Vagina (tissue), 2 donors: ENCODE results near the gene SMAD6. TPM values are rescaled to one million over a fixed set of nuclear protein-coding genes. Genes with fewer than 3 reads are reported as not detected.

Experiments used
- DNase-seq, 2 donors: peaks; one replicate each; pipeline ENCODE4 v3.0.0-alpha.2; 2017; ENCODE audit errors: extremely low spot score in 2 of 2
- H3K27ac ChIP-seq: fragments of 200-600 bp; sonication (generic); one replicate; pipeline ENCODE4 v1.5.1; 2019
- H3K27me3 ChIP-seq: fragments of 200-600 bp; sonication (generic); one replicate; pipeline ENCODE4 v1.5.1; 2019
- H3K36me3 ChIP-seq, 2 donors: fragments of 200-600 bp; sonication (generic); one replicate each; pipeline ENCODE4 v1.5.1; 2017 to 2019
- H3K4me1 ChIP-seq: fragments of 200-600 bp; sonication (generic); one replicate; pipeline ENCODE4 v1.5.1; 2019
- H3K4me3 ChIP-seq, 2 donors: fragments of 200-600 bp; sonication (generic); 1 replicate in 1 of 2; 2 replicates in 1 of 2; pipeline ENCODE4 v1.5.1; 2016 to 2019
- H3K9me3 ChIP-seq: fragments of 200-600 bp; sonication (generic); one replicate; pipeline ENCODE4 v1.5.1; 2019
- POLR2A ChIP-seq, 2 donors: fragments of 450-650 bp; IDR thresholded peaks; one replicate each; pipeline ENCODE4 v1.6.1; 2017; ENCODE audit warnings: antibody characterized with exemption in 2 of 2, mild to moderate bottlenecking in 2 of 2, moderate library complexity in 2 of 2
- POLR2AphosphoS5 ChIP-seq, 2 donors: sonication (generic); formaldehyde crosslinking; IDR thresholded peaks; one replicate each; pipeline ENCODE4 v1.9.0; 2017; ENCODE audit warnings: antibody characterized with exemption in 2 of 2, mild to moderate bottlenecking in 2 of 2, low read depth in 1 of 2; ENCODE audit not compliant: insufficient read depth in 1 of 2
- intact Hi-C: fragments of 100-400 bp; cut with DNase I; formaldehyde crosslinking; loops from one replicate; pipeline ENCODE4 v1.15.1; 2023
- total RNA-seq: library from RNA; depleted of rRNA; stranded (reverse); fragments of >200 nt; gene quantifications from one replicate; pipeline ENCODE4 v1.2.3, GENCODE V29; 2016
- TF ChIP-seq, protein P1 (sequence below), 3 experiments: fragments of 450-650 bp in 2 of 3; fragments of 200-600 bp in 1 of 3; sonication (generic) in 1 of 3; IDR thresholded peaks; one replicate each; pipeline ENCODE4 v1.5.1; 2017 to 2019; ENCODE audit warnings: antibody characterized with exemption in 3 of 3, mild to moderate bottlenecking in 2 of 3, moderate library complexity in 2 of 3

The SMAD6 gene
- total RNA-seq, 1 donor from 2014 or later, result 28.5 TPM

DNA sequence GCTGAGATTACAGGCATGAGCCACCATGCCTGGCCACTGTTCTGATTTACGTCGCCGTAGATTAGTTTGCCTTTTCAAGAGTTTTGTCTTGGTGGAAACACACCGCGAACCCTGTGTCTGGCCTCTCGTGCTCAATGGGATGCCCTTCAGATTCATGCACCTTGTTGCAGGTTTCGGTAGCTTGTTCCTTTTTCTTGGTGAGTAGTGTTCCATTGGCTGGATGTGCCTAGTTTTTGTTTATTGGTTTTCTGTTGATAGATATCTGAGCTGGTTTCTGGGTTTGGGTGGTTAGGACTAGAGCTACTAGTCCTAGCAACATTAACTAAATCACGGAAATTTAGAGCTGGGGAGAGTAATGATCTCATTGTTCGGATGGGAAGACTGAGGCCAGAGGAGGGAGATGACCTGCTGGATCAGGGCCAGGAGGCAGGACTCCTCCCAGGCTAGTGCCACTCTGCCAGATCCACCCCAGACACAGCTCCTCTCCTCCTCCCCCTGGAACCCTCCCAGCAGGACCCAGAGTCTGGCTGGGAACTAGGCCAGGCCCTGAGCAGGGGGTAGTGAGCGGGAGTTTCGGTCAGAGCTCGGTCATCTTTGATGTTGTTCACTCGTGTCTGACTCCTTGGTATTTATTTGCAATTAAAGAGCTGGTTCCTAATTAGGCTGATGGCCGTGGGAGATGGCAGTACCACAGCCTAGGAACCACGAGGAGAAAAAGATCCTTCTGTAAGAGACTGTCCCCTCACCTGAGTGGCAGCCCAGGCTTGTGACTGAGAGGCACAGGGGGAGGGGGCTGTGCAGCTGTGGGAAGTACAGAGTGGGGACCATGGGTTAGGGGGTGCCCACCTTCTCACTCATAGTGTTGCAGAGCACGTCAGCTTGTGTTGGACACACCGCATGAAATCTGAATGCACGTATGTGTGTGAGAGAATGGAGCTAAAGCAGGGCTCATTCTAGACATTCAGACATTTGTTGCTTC is 73.4 kb downstream of the SMAD6 start:
- intact Hi-C loops, result loop anchor here (5.0 kb wide), 1 partner anchor 72 kb away; no protein-coding TSS in a partner anchor
- no peak for TF ChIP-seq POLR2AphosphoS5 (IDR thresholded peaks at IDR 0.05; ENCODE audit: insufficient read depth in 1 of 2, low read depth in 1 of 2)
- TF ChIP-seq, protein P1, sequence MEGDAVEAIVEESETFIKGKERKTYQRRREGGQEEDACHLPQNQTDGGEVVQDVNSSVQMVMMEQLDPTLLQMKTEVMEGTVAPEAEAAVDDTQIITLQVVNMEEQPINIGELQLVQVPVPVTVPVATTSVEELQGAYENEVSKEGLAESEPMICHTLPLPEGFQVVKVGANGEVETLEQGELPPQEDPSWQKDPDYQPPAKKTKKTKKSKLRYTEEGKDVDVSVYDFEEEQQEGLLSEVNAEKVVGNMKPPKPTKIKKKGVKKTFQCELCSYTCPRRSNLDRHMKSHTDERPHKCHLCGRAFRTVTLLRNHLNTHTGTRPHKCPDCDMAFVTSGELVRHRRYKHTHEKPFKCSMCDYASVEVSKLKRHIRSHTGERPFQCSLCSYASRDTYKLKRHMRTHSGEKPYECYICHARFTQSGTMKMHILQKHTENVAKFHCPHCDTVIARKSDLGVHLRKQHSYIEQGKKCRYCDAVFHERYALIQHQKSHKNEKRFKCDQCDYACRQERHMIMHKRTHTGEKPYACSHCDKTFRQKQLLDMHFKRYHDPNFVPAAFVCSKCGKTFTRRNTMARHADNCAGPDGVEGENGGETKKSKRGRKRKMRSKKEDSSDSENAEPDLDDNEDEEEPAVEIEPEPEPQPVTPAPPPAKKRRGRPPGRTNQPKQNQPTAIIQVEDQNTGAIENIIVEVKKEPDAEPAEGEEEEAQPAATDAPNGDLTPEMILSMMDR (IDR thresholded peaks at IDR 0.05), result no peak
- TF ChIP-seq POLR2A (IDR thresholded peaks at IDR 0.05), result no peak
- Histone ChIP-seq H3K4me3 (no peak overlapping the region), H3K36me3 (no peaks in the 10 kb centered on the region), H3K27ac (peak overlapping the region; percentile 18), H3K4me1 (peaks cover 40% of the 10 kb centered on the region), H3K27me3 (no peaks in the 10 kb centered on the region), H3K9me3 (no peaks in the 10 kb centered on the region)
- DNase-seq, result no peak

DNA sequence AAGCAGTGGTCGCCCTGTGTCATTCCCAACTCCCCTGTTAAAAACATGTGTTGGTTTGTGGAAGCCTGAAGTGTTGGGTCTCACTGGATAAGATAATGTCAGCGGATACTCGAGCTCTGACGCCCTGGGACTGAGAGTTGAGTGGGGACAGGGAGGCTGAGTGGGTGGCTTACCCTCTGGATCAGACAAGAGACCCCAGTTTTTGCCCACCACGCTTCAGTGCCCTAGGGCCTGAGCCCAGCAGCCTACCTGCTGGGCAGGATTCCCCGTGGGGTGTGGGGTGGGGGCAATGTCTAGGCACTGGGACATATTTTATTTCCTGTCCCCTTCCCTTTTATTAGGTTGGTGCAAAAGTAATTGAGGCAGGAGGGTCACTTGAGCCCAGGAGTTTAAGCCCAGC is 75.0 kb downstream of the SMAD6 start:
- Histone ChIP-seq H3K27ac (no peak overlapping the region), H3K9me3 (no peaks in the 10 kb centered on the region), H3K36me3 (peaks cover 0 to 7% of the 10 kb centered on the region in 2 donors), H3K4me1 (peaks cover 29% of the 10 kb centered on the region), H3K27me3 (no peaks in the 10 kb centered on the region), H3K4me3 (no peak overlapping the region)
- intact Hi-C loops, result loop anchor here (5.0 kb wide), 1 partner anchor 70 kb away; no protein-coding TSS in a partner anchor
- no peak for TF ChIP-seq POLR2AphosphoS5 (IDR thresholded peaks at IDR 0.05; ENCODE audit: insufficient read depth in 1 of 2, low read depth in 1 of 2)
- no peak for DNase-seq

DNA sequence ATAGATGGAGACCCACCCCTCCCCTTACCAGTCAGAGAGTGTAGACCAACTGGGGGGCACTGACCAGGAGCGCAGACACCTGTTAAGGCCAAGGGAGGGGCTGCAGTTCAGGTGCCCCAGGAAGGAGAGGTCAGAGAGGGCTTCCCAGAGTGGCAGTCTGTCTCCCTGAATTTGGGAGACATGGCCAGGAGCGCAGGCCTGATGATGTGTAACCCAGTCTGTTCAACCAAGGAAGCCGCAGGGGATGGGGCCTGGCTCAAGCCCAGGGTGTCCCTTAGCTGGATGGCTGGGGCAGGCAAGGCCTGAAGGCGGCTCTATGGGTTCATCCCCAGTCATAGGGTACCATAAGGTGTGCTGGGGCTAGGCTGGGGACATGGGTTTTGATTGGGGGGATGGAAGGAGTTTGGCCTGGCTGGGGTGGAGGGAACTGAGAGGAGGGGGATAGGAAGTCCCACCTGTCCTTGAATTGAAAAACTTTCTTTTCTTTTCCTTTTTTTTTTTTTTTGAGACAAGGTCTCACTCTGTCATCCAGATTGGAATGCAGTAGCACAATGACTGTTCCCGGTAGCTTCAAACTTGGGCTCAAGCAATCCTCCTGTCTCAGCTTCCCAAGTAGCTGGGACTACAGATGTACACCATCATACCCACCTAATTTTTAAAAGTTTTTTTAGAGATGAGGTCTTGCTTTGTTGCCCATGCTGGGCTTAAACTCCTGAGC is 75.7 kb downstream of the SMAD6 start:
- intact Hi-C loops, result loop anchor here (5.0 kb wide), 1 partner anchor 70 kb away; no protein-coding TSS in a partner anchor
- H3K27ac ChIP-seq, result no peak overlapping the region
- no peaks in the 10 kb centered on the region for H3K9me3 ChIP-seq
- no peak for TF ChIP-seq POLR2AphosphoS5 (IDR thresholded peaks at IDR 0.05; ENCODE audit: insufficient read depth in 1 of 2, low read depth in 1 of 2)
- TF ChIP-seq POLR2A (IDR thresholded peaks at IDR 0.05), result no peak
- TF ChIP-seq, protein P1 (IDR thresholded peaks at IDR 0.05), result no peak
- peaks cover 0 to 7% of the 10 kb centered on the region in 2 donors for H3K36me3 ChIP-seq
- H3K4me1 ChIP-seq, result peaks cover 24% of the 10 kb centered on the region
- H3K4me3 ChIP-seq, result no peak overlapping the region
- H3K27me3 ChIP-seq, result no peaks in the 10 kb centered on the region
- no peak for DNase-seq

DNA sequence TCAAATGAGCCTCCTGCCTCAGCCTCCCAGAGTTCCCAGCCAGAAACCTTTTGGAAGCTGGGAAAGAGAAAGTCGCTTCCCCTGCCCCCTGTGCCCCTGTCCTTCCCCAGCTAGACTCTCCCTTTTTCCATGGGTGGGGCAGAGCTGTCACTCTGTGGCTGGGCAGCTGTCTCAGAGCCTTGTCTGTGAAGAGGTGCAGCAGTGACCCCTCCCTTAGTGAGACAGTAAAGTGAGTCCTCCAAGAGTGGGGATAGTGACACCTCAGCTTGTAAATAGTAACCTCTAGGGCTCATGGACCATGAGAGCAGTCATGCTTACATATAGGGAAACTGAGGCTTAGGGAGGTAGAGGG is 76.3 kb downstream of the SMAD6 start:
- Histone ChIP-seq H3K9me3 (no peaks in the 10 kb centered on the region), H3K27ac (no peak overlapping the region), H3K36me3 (peaks cover 0 to 7% of the 10 kb centered on the region in 2 donors), H3K27me3 (no peaks in the 10 kb centered on the region), H3K4me3 (no peak overlapping the region), H3K4me1 (peaks cover 18% of the 10 kb centered on the region)
- no peak for DNase-seq
- intact Hi-C loops, result loop anchor here (5.0 kb wide), 1 partner anchor 69 kb away; no protein-coding TSS in a partner anchor
- TF ChIP-seq POLR2A (IDR thresholded peaks at IDR 0.05) (no peak), POLR2AphosphoS5 (IDR thresholded peaks at IDR 0.05; ENCODE audit: insufficient read depth in 1 of 2, low read depth in 1 of 2) (no peak)
- TF ChIP-seq, protein P1 (IDR thresholded peaks at IDR 0.05), result no peak

DNA sequence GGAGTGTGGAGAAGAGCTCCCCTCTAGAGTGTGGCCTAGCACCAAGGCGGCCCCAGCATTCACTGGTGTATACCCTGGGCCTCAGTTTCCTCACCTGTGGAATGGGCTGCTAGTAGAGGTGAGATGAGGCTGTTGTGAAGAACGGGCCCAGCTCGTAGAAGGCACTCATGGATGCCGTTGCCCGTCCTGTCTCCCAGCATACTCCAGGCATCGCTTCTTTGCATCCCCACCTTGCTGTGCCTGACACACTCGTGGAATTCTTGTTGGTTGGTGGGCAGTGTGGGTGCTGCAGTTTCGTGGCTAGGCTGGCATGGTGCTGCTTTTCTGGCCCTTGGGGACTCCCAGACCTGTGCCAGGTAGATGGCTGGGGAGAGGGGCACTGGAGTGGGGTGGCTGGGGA is 76.7 kb downstream of the SMAD6 start:
- Histone ChIP-seq H3K4me3 (no peak overlapping the region), H3K4me1 (peaks cover 14% of the 10 kb centered on the region), H3K27ac (no peak overlapping the region), H3K36me3 (peaks cover 0 to 7% of the 10 kb centered on the region in 2 donors), H3K27me3 (no peaks in the 10 kb centered on the region), H3K9me3 (no peaks in the 10 kb centered on the region)
- intact Hi-C loops, result loop anchor here (5.0 kb wide), 1 partner anchor 69 kb away; no protein-coding TSS in a partner anchor
- TF ChIP-seq POLR2A (IDR thresholded peaks at IDR 0.05) (no peak), POLR2AphosphoS5 (IDR thresholded peaks at IDR 0.05; ENCODE audit: insufficient read depth in 1 of 2, low read depth in 1 of 2) (no peak)
- TF ChIP-seq, protein P1 (IDR thresholded peaks at IDR 0.05), result no peak
- no peak for DNase-seq
